ENCODE results near the gene FHDC1.

Gene FHDC1

DNA sequence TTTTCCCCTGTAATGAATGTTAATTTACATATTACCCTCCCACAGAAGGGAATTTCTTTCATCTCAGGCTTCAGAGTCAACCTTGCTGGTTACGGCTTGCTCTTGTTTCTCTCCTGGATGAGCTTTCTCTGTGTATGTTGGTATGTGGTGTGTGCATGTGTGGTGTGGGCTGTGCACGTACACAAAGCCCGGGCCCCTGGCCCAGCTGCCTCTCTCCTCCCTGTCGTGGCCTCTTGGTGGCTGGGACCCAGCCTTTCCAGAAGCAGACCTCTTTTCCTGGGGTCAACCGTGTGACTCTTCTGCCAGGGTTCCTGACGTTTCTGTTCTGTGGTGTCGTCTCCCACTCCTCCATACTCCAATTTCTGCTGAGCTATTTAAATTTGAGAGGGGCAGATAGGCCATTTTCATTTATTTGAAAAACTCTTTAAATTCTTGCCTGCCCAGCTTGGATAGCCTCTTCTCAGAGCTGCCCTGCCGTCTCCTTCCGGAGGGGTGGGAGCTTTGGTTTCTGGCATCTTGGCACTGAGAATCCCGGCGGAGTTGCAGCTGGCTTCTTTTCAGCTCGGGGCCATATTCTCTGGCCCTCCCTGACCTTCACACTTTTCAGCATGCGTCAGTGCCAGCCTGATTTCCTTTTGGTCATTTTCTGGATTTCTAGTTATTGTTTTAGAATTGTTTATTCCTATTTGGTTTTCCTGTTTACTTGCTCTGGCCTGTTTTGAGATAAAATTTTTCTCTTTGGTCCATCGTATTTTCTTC, 25.1 kb downstream of the FHDC1 start:
- DNase-seq = no peak

DNA sequence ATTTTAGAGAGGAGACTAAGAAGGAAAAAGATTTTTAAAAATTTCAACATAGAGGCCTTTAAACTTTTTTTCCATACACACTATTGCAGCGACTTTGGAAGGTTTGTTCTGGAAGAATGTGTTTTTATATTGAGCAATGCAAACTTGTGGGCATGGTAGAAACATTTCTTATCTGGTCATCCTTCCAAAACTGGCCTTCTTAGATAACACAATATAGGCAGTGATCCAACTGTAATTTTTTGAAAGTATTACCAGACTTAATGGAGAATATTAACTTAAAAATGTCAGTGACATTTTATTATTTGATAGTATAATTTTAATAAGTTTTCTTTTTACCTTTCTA, 25.6 kb downstream of the FHDC1 start:
- DNase-seq = no peak

DNA sequence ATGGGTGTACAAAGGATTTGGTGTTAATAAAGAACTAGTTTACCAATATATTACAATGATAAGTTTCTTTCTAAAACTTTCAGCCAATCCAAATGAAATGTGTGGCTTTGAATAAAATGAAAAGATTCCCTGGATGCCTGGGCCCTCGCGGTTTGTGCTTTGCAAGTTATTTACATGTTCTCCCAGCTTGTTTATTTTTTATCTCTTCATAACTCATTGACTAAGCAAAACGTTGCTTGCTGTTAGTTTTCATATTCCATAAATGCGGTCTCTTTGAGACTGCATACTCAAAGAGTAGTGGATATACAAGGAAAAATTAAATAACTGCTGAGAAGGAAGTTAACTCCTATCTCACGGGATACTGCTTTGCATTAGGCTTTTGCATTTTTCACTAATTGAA, 26.0 kb downstream of the FHDC1 start:
- DNase-seq = no peak

DNA sequence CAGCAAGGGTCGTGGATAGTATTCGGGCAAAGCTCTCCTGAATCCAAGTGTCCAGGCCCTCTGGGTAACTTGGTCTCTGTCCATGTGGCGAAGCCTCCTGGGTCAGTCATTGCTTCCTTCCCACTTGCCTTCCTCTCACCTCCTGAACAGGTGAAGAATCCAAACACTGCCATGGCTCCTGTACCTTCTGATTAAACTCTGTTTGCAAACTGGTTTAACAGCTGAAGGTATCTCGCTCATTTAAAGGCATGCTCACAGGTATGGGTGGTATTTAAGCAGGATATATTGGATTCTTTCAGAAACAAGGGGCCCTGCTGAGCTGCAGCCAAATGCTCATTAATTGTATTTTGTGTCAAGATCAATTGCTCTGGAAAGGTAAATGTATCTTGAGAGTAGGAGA, 28.2 kb downstream of the FHDC1 start:
- DNase-seq = no peak

DNA sequence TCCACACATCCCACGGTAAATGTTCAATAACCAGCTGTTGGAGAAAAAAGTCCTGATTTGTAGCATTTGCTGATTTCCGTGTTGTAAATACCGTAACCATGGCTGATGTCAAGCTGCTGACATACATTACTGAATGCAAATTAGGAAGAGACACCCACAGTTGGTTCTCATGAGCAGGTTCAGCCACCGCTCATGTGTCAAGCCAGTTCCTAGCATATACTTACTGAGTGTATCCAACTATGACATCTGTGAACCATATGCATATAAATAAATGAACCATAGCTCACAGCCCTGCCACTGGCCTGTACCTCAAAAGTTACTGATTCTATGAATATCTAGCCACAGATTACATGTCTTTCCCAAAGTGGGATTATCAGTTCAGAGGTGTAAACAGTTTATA, 29.5 kb downstream of the FHDC1 start:
- DNase-seq = no peak

DNA sequence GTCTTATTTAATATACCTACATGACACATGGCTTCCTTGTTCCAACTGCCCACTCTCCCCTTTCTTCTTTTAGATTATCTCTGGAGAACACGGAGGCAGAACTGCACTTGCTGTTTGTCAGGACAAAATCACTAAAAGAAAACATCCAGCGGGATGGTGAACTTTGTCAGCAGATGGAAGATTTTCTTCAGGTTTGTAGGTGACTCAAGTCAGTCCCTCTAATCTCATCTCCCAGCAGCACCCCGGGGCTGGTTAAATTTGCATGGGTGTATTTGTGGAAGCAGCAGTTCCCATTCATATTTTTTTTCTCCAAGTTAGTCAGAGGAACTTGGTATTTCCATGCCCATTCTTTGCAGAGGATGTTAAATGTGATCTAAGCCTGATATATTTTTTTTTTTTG, 31.8 kb downstream of the FHDC1 start:
- DNase-seq = no peak

DNA sequence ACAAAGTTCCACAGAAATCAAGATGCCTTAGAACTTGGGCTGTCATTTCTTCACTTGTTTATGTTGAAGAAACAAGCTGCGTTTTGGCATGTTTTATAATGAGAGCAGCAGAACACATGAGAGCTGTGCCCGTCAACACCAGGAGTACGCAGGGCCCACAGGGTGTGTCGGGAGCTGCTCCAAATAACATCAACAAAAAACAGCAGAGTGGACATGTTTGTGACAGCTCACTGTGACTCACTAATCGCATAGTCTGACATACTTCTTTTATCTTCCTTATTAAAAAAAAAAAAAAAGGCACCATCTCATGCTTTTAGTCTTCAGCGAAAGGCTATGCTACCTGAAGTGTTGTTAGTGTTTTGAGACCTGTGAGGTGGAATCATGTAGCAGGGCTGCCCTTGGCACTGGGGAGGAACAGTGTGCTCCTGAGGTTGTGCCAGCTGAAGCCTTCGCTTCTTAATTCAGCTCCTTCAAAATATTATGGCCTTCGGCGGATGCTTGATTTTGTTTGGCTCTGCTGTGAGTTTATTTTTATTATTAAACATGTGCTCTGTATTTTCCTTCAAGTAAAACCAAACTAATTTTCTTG, 32.8 kb downstream of the FHDC1 start:
- no peak for DNase-seq

DNA sequence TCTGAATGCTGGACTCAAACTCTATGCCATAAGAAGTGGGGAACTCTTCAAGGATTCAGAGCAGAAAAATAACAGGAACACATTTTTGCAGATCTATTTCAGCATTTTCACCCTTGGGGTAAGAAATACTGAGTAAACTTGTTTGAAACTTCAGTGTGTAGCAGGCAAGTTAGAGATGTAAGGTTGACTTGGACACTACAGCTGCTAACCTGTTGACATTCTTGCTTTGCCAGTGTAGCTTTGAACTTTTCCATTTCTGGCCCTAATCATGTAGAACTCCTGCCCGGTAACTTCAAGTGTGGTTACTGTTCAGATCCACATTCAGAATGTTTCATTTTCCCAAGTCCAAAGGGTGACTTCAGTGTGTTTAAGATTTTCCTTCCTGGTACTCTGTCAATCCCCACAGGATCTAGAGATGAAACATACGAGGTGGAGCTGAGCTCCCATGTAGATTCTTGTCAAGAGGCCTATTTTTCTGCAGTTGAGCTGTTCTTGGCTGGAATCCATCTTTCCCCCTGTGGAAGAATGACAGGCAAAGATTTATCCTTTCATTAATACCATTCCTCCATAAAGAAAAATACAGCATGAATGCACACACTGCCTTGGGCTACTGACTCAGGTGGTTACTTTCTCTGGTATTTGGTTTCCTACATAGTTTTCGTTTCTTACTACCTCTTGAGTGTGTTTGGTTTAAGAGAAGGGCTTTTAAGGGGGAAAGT, 34.1 kb downstream of the FHDC1 start:
- no peak for DNase-seq

DNA sequence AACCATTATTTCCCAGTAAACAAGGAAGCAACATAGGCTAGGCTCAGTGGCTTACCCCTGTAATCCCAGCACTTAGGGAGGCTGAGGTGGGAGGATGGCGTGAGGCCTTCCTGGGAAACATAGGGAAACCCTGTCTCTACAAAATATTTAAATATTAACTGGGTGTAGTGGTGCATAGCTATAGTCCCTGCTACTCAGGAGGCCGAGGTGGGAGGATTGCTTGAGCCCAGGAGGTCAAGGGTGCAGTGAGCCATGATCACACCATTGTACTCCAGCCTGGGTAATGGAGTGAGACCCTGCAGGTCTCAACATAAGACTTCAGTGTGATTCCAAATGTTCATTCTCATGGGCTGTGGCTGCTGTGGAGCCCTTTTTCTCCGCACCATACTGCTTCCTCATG, 34.9 kb downstream of the FHDC1 start:
- no peak for DNase-seq

DNA sequence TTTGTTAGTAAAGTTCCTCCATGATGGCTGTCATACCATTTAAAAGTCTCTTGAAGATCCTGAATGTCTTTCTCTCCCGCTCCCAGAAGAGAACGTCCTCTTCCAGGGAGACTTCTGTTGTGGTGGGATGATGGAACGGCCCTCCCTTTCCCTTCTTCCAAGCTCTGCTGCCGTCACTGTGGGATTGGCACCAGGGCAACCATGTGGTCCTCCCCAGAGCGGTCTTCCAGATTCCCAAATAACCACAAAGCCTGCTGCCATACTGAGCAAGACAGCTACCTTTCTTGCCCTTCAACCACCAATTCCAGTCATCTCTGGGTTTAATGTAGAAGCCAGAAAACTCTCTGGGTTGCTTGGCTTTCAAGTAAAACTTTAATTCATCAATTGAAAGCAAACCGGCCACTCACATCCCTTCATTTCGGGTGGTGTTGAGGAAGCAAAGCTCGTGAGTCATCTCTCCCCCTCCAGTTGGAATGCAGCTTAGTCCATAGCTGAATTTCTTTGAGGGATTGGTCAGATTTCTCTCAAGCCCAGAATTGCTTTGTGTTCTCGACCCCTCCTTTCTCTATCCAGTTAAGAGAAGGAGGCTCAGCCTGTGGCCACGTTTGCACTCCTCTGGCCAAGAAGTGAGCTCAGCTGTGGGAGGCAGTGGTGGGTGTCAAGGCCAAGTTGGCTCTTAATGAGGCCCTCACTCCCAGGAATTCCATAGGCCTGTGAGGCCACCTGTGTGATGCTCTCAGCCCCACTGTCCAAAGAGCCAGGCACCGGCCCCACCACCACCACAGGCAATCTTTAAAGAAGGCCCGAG, 36.9 kb downstream of the FHDC1 start:
- no peak for DNase-seq

DNA sequence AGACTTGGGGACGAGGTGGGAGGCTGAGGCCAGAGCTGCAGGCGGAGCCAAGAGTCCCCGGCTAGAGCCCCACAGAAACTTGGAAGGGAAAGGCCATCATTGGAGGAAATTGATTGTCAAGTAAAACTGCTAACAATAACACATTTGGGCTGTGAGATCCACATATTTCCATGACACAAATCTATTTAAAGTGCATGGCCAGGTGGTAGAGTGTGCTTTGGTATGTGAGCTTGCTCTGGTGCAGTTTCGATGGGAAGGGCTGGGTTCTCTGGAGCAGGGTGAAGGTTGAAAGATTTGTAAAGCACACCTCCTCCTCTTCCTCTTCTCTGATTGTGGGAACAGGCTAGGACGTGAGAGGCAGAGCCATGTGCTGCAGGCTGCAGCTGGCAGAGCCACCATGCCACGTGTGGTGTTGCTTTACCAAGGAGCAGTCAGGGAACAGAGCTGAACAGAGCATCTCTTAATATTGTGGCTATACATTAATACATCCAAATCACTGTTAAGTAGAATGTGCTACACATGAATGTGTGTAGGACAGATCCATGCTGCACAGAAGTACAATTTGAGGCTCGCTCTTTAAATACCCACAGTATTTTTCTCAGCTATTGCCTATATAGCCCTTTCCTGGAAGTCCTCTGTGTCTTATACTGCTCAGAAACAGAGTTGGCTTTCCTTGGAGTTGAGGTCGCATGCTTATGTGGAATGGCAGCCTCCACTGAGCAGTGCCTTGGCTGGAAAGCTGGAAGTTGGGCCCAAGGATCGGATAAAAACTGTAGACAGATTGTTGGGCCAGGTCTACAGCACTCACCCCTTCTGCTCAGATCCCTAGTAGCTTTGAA, 37.7 kb downstream of the FHDC1 start:
- no peak for DNase-seq

DNA sequence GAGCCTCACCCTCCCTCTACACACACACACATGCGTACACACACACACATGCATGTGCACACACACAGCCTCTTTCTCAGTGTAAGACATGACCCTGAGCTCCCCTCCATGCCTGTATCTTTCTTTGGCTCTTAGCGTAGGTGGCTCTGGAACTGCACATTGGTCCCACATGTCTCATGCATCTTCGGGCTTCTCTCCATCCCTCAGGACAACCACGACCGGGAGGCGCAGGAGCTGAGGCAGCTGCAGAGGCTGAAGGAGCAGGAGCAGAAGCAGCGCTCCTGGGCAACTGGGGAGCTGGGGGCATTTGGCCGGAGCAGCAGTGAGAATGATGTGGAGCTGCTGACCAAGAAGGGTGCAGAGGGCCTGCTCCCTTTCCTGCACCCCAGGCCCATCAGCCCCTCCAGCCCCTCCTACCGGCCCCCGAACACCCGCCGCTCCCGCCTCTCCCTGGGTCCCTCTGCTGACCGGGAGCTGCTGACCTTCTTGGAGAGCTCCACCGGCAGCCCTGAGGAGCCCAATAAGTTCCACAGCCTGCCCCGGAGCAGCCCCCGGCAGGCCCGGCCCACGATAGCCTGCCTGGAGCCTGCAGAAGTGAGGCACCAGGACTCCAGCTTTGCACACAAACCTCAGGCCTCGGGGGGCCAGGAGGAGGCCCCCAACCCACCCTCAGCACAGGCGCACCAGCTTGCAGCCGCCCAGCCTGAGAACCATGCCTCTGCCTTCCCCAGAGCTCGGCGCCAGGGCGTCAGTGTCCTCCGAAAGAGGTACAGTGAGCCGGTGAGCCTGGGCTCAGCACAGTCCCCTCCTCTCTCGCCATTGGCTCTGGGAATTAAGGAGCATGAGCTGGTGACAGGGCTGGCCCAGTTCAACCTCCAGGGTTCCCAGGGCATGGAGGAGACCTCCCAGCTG, 38.6 kb downstream of the FHDC1 start:
- no peak for DNase-seq

DNA sequence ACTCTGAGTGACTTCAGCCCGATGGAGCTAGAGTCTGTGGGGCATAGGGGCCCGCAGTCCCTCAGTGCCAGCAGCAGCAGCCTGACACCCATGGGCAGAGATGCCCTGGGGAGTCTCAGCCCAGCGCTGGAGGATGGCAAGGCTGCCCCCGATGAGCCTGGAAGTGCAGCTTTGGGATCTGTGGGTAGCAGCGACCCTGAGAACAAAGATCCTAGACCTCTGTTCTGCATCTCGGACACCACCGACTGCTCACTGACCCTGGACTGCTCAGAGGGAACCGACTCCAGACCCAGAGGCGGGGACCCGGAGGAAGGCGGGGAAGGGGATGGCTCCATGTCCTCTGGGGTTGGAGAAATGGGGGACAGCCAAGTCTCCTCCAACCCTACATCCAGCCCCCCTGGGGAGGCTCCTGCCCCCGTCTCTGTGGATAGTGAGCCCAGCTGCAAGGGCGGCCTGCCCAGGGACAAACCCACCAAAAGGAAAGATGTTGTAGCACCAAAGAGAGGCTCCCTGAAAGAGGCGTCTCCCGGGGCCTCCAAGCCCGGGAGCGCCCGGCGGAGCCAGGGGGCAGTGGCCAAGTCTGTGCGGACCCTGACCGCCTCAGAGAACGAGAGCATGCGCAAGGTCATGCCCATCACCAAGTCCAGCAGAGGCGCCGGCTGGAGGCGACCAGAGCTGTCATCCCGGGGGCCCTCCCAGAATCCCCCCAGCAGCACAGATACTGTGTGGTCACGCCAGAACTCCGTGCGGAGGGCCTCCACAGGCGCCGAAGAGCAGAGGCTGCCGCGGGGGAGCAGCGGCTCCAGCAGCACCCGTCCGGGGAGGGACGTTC, 39.5 kb downstream of the FHDC1 start:
- no peak for DNase-seq

DNA sequence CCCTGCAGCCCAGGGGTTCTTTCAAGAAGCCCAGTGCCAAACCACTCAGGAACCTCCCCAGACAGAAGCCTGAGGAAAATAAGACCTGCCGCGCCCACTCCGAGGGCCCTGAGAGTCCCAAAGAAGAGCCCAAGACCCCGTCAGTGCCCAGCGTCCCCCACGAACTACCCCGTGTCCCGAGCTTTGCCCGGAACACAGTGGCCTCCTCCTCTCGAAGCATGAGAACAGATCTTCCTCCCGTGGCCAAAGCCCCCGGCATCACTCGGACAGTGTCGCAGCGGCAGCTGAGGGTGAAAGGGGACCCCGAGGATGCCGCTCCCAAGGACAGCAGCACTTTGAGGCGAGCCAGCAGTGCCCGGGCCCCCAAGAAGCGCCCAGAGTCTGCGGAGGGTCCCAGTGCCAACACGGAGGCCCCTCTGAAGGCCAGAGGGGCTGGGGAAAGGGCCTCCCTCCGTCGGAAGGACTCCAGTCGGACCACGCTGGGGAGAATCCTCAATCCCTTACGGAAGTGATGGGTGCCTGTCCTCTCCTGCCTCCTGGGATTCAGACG, 40.2 kb downstream of the FHDC1 start:
- DNase-seq = no peak

DNA sequence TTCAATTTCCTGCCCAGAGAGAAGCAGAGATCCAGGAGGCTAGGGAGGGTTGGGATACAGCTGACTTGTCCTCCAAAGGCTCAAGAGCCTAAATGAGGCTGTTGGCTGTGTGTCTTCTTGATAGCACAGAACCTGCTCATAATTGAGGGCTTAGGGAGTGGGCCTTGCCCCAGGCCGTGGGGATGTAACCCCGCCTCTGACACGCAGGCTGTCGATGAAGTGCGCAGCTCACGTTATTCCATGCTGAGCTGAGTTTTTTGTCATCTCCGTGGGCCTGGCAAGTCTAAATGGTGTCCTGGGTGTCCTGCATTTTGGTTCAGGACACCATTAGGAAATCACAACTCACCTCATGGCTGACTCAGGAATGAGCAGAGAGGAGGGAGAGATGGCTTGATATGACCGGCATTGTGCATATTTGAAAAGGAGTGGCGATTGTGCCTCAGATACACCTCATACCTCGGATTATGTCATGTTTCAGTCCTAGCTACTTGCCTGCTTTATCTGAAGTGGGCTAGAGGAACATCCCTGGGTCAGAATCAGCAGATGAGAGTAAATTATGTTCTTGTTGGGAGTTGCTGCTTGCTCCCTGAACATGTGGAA, 43.7 kb downstream of the FHDC1 start:
- no peak for DNase-seq

DNA sequence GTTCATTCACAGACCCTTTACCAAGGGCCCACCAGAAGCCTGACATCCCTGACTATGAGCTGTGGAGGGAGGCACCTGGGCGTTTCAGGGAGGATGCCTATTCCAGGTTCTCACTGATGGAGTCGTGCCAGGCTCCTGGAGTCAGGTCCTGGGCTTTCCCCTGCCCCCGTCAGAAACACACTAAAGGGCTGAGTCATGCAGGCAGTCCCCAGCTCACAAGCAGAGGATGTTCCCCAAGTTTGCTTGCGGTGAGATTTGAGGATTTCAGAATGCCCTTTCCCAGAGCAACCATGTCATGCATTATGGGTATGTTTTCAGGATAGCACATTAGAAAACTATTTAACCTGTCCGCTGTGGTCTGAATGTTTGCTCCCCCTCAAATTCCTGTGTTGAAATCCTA, 45.2 kb downstream of the FHDC1 start:
- DNase-seq = no peak

DNA sequence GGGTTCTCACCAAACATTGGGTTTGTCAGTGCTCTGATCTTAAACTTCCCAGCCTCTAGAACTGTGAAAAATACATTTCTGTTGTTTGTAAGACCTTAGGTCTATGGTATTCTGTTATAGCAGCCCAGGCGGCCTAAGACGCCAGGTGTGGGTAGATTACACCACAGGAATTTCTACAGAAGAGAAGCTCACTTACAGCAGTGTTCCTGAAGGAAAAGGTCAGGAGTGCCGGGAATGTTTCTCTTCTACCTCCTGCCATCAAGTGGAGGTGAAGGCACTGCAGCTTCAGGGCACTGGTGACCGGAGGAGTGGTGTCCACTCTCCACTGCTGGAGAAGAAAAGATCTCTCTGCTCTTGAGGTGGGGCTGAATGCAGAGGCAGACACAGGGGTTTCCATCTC, 45.7 kb downstream of the FHDC1 start:
- no peak for DNase-seq

DNA sequence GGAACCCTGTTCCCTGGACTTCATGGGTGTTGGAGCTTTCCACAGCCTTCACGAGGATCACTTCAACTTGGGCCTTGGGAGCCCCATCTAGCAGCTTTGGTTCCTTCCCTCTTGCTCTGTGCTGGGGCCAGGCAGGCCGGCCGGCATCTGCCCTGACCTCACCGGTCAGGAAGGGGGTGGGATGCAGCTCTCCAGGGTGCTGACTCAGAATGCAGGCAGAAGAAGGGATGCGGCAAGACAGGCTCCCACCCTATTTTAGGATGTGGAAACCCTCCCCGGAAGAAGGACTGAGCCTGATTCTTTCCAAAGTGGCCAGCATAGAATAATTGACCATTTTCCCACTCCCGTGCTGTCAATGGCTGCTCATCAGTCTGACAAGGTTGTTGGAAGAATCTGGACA, 47.1 kb downstream of the FHDC1 start:
- DNase-seq = no peak

DNA sequence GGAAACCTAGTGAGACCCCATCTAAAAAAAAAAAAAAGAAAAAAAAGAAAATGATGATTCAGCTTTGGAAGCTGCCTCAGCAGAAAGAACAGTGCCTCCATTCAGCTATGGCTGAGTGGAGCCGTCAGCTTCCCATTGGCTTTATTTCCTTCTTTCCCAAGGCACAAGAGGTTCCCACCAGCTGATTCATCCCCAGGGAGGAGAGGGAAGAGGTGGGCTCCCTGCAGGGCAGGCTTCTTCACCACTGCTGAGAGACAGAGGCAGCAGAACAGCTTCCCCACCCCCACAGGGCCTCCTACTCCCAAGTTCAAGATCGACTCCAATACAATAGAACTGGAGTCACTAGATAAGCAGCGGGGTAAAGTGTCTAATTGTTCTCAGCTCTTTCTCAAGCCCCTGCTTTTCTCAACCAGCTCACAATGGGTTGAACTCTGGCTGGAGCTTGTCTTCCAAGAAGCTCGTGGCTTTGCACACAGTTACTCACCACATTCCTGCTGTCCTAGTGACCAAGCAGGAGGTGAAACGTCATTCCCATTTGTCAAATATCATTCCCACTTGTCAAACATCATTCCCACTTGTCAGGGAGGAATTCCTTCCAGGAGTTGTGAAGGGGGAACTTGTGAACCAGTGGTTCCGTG, 47.8 kb downstream of the FHDC1 start:
- no peak for DNase-seq

All from CD4-positive, alpha-beta T cell treated with Interleukin-10 for 1 hour (primary cell).